HEK293T (cell line): ENCODE results near the gene DCDC1.
"Not testable (repeated sequence)": the region's sequence is repeated elsewhere in the genome, so short reads cannot be mapped to it uniquely, and the experiment has no call there.

Experiments used
- CTCF ChIA-PET: fragments of 350-600 bp; formaldehyde crosslinking; extraction: SDS; loops from one replicate; lab custom pipeline; 2021; ENCODE audit warnings: antibody characterized with exemption, inconsistent platforms; lab: Yijun Ruan, JAX
- POLR2A ChIA-PET: fragments of 350-600 bp; formaldehyde crosslinking; extraction: SDS; loops from one replicate; lab custom pipeline; 2020; ENCODE audit warnings: antibody characterized with exemption, inconsistent platforms; lab: Yijun Ruan, JAX
- DNase-seq: peaks from one replicate; pipeline ENCODE4 v3.0.0; 2012; ENCODE audit warnings: mixed read lengths; ENCODE audit errors: extremely low spot score
- ARNT ChIP-seq: fragments of 450-650 bp; IDR thresholded peaks from 2 replicates; pipeline ENCODE4 v1.6.1; 2017; ENCODE audit warnings: mild to moderate bottlenecking
- BHLHE40 ChIP-seq: fragments of 450-650 bp; IDR thresholded peaks from 2 replicates; pipeline ENCODE4 v1.6.1; 2016; ENCODE audit warnings: mild to moderate bottlenecking, moderate library complexity, borderline replicate concordance
- CTBP1 ChIP-seq: fragments of 450-650 bp; IDR thresholded peaks from 2 replicates; pipeline ENCODE4 v1.6.1; 2016; ENCODE audit warnings: borderline replicate concordance
- ELF4 ChIP-seq: fragments of 450-650 bp; IDR thresholded peaks from 2 replicates; pipeline ENCODE4 v1.6.1; 2017; ENCODE audit warnings: antibody characterized with exemption
- FOXA1 ChIP-seq: fragments of 450-650 bp; IDR thresholded peaks from 2 replicates; pipeline ENCODE4 v1.6.1; 2016; ENCODE audit warnings: mild to moderate bottlenecking
- FOXK2 ChIP-seq: fragments of 450-650 bp; IDR thresholded peaks from 2 replicates; pipeline ENCODE4 v1.6.1; 2016; ENCODE audit warnings: mild to moderate bottlenecking
- FOXM1 ChIP-seq: fragments of 450-650 bp; IDR thresholded peaks from 2 replicates; pipeline ENCODE4 v1.6.1; 2017; ENCODE audit warnings: mild to moderate bottlenecking, borderline replicate concordance
- HDGF ChIP-seq: fragments of 450-650 bp; IDR thresholded peaks from 2 replicates; pipeline ENCODE4 v1.6.1; 2017; ENCODE audit warnings: antibody characterized with exemption, borderline replicate concordance
- L3MBTL2 ChIP-seq: fragments of 450-650 bp; conservative IDR thresholded peaks from 2 replicates; pipeline ENCODE4 v1.6.1; 2016; ENCODE audit warnings: mild to moderate bottlenecking
- LEF1 ChIP-seq: fragments of 450-650 bp; IDR thresholded peaks from 2 replicates; pipeline ENCODE4 v1.6.1; 2017; ENCODE audit warnings: mild to moderate bottlenecking, borderline replicate concordance
- NFRKB ChIP-seq: fragments of 450-650 bp; IDR thresholded peaks from 2 replicates; pipeline ENCODE4 v1.6.1; 2016; ENCODE audit warnings: mild to moderate bottlenecking, moderate library complexity
- PKNOX1 ChIP-seq: fragments of 450-650 bp; IDR thresholded peaks from 2 replicates; pipeline ENCODE4 v1.6.1; 2016
- SP1 ChIP-seq: fragments of 450-650 bp; IDR thresholded peaks from 2 replicates; pipeline ENCODE4 v1.6.1; 2017
- SUZ12 ChIP-seq: fragments of 450-650 bp; IDR thresholded peaks from 2 replicates; pipeline ENCODE4 v1.6.1; 2016; ENCODE audit warnings: mild to moderate bottlenecking
- TARDBP ChIP-seq: fragments of 450-650 bp; IDR thresholded peaks from 2 replicates; pipeline ENCODE4 v1.6.1; 2016
- ZNF384 ChIP-seq: fragments of 450-650 bp; IDR thresholded peaks from 2 replicates; pipeline ENCODE4 v1.6.1; 2016

DCDC1 gene

GRCh38 chr11:31337806-31338205 is 31.7 kb downstream of the DCDC1 start:
- no peak for TF ChIP-seq LEF1
- no peak for TF ChIP-seq SUZ12
- TF ChIP-seq ELF4, result no peak
- no peak for TF ChIP-seq PKNOX1
- TF ChIP-seq HDGF, result no peak
- TF ChIP-seq ZNF384, result no peak
- no peak for TF ChIP-seq FOXK2
- TF ChIP-seq SP1, result no peak
- TF ChIP-seq NFRKB, result no peak
- TF ChIP-seq BHLHE40, result no peak
- no peak for TF ChIP-seq FOXA1
- no peak for TF ChIP-seq FOXM1
- TF ChIP-seq TARDBP, result no peak
- no peak for TF ChIP-seq CTBP1
- no peak for TF ChIP-seq L3MBTL2
- no peak for TF ChIP-seq ARNT

GRCh38 chr11:31328697-31329096 is 40.8 kb downstream of the DCDC1 start:
- POLR2A ChIA-PET, result no interaction called here
- DNase-seq, result no peak
- TF ChIP-seq ELF4 (no peak), NFRKB (no peak), SP1 (no peak), FOXM1 (no peak), FOXK2 (no peak), TARDBP (no peak), HDGF (no peak), CTBP1 (no peak)
- CTCF ChIA-PET, result no interaction called here

More at GRCh38 chr11:31337806-31338205, 31.7 kb downstream of the DCDC1 start:
- ChIA-PET CTCF (interaction anchor here (0.6 kb wide), 1 partner anchor 838 kb away, joined by 6 read pairs; no protein-coding TSS in a partner anchor), POLR2A (no interaction called here)
- DNase-seq, result no peak

GRCh38 chr11:31327417-31327816 is 42.1 kb downstream of the DCDC1 start:
- DNase-seq, result no peak
- TF ChIP-seq ELF4 (no peak), NFRKB (no peak), SP1 (no peak), FOXM1 (no peak)
- ChIA-PET CTCF (no interaction called here), POLR2A (no interaction called here)

- POLR2A ChIA-PET, result no interaction called here
- DNase-seq, result no peak
- CTCF ChIA-PET, result no interaction called here
- no peak for TF ChIP-seq SUZ12
- no peak for TF ChIP-seq TARDBP
- no peak for TF ChIP-seq PKNOX1
- no peak for TF ChIP-seq CTBP1
- TF ChIP-seq ELF4, result no peak
Observed at GRCh38 chr11:31326470-31327148, 42.9 kb downstream of the DCDC1 start.

- DNase-seq, result no peak
- TF ChIP-seq L3MBTL2, result no peak
- no peak for TF ChIP-seq FOXA1
- TF ChIP-seq PKNOX1, result no peak
- TF ChIP-seq LEF1, result no peak
- no peak for TF ChIP-seq TARDBP
- POLR2A ChIA-PET, result no interaction called here
- CTCF ChIA-PET, result no interaction called here
Observed at GRCh38 chr11:31325160-31325559, 44.4 kb downstream of the DCDC1 start.

GRCh38 chr11:31323145-31323544 is 46.4 kb downstream of the DCDC1 start:
- POLR2A ChIA-PET, result no interaction called here
- CTCF ChIA-PET, result no interaction called here
- DNase-seq, result no peak
- TF ChIP-seq ZNF384 (no peak), HDGF (no peak), FOXM1 (no peak), L3MBTL2 (no peak), PKNOX1 (no peak), SUZ12 (no peak), TARDBP (no peak), FOXK2 (no peak)

GRCh38 chr11:31321494-31321893 is 48.0 kb downstream of the DCDC1 start:
- DNase-seq, CTCF ChIA-PET, POLR2A ChIA-PET: not testable (repeated sequence)
